Immature natural killer cell (primary cell): ENCODE data around the gene FARP1. TPM values are rescaled to one million over a fixed set of nuclear protein-coding genes. Genes with fewer than 3 reads are reported as not detected.

Experiments used
- DNase-seq, 3 donors: peaks; one replicate each; pipeline ENCODE4 v3.0.0; 2022; ENCODE audit warnings: mixed read lengths in 1 of 3
- H3K27ac Mint-ChIP-seq, 6 donors: one replicate each; pipeline ENCODE4 v1.8.0; 2020; ENCODE audit warnings: mixed read lengths in 6 of 6, mild to moderate bottlenecking in 5 of 6, inconsistent platforms in 4 of 6, moderate library complexity in 3 of 6
- H3K27me3 Mint-ChIP-seq, 3 donors: one replicate each; pipeline ENCODE4 v1.8.0; 2020 to 2021; ENCODE audit warnings: low read depth in 3 of 3, mild to moderate bottlenecking in 3 of 3, mixed read lengths in 3 of 3, moderate library complexity in 3 of 3, inconsistent platforms in 1 of 3
- H3K36me3 Mint-ChIP-seq, 3 donors: one replicate each; pipeline ENCODE4 v1.8.0; 2020; ENCODE audit warnings: mixed read lengths in 3 of 3, inconsistent platforms in 2 of 3, mild to moderate bottlenecking in 2 of 3
- H3K4me1 Mint-ChIP-seq, 2 donors: one replicate each; pipeline ENCODE4 v1.8.0; 2020; ENCODE audit warnings: inconsistent platforms in 2 of 2, mild to moderate bottlenecking in 2 of 2, mixed read lengths in 2 of 2, moderate library complexity in 1 of 2
- H3K4me3 Mint-ChIP-seq, 5 donors: one replicate each; pipeline ENCODE4 v1.8.0; 2020; ENCODE audit warnings: mild to moderate bottlenecking in 5 of 5, mixed read lengths in 5 of 5, inconsistent platforms in 3 of 5, moderate library complexity in 3 of 5
- H3K9me3 Mint-ChIP-seq, 6 donors: one replicate each; pipeline ENCODE4 v1.8.0; 2020; ENCODE audit warnings: mild to moderate bottlenecking in 6 of 6, mixed read lengths in 6 of 6, inconsistent platforms in 4 of 6, moderate library complexity in 3 of 6
- polyA plus RNA-seq, 3 donors: library from polyadenylated mRNA; unstranded; fragments of 300-500 nt; fragmentation: Illumina TruSeq; gene quantifications; one replicate each; pipeline ENCODE4 v1.2.3, GENCODE V29; 2021

FARP1 gene
- polyA plus RNA-seq, 3 donors from 2014 or later = 0.09 to 0.72 (median 0.22) TPM

GRCh38 chr13:98473135-98473787 is 330.4 kb downstream of the FARP1 start:
- Mint-ChIP-seq H3K9me3 (no peaks in the 10 kb centered on the region), H3K36me3 (peaks cover 8 to 28% (median 20%) of the 10 kb centered on the region in 3 donors), H3K27me3 (peaks cover 0 to 10% (median 5%) of the 10 kb centered on the region in 3 donors), H3K27ac (peak overlapping the region in 5 of 6 donors; percentile 17 to 87 (median 66)), H3K4me3 (no peak overlapping the region), H3K4me1 (peaks cover 46 to 60% of the 10 kb centered on the region in 2 donors)
- DNase-seq = no peak

GRCh38 chr13:98473788-98474144 is 330.9 kb downstream of the FARP1 start:
- H3K4me3 Mint-ChIP-seq = no peak overlapping the region
- H3K36me3 Mint-ChIP-seq = peaks cover 8 to 28% (median 20%) of the 10 kb centered on the region in 3 donors
- DNase-seq = no peak
- H3K27me3 Mint-ChIP-seq = peaks cover under 1 to 10% (median 6%) of the 10 kb centered on the region in 3 donors
- H3K4me1 Mint-ChIP-seq = peaks cover 51 to 60% of the 10 kb centered on the region in 2 donors
- peak overlapping the region in 3 of 6 donors; percentile 29 to 65 (median 55) for H3K27ac Mint-ChIP-seq
- H3K9me3 Mint-ChIP-seq = no peaks in the 10 kb centered on the region

- Mint-ChIP-seq H3K4me1 (peaks cover 55 to 64% of the 10 kb centered on the region in 2 donors), H3K27me3 (peaks cover 1 to 10% (median 8%) of the 10 kb centered on the region in 3 donors), H3K4me3 (no peak overlapping the region), H3K27ac (no peak overlapping the region), H3K9me3 (no peaks in the 10 kb centered on the region), H3K36me3 (peaks cover 8 to 28% (median 20%) of the 10 kb centered on the region in 3 donors)
- no peak for DNase-seq
These were observed 331.4 kb downstream of the FARP1 start for GRCh38 chr13:98474292-98474691.

GRCh38 chr13:98474761-98475160 is 331.9 kb downstream of the FARP1 start:
- Mint-ChIP-seq H3K9me3 (no peaks in the 10 kb centered on the region), H3K36me3 (peaks cover 8 to 28% (median 20%) of the 10 kb centered on the region in 3 donors), H3K27me3 (peaks cover 1 to 10% (median 8%) of the 10 kb centered on the region in 3 donors), H3K4me1 (peaks cover 58 to 67% of the 10 kb centered on the region in 2 donors), H3K27ac (peak overlapping the region in 2 of 6 donors; percentile 50 to 51), H3K4me3 (no peak overlapping the region)
- DNase-seq = no peak

GRCh38 chr13:98475522-98475921 is 332.6 kb downstream of the FARP1 start:
- peaks cover 1 to 10% (median 8%) of the 10 kb centered on the region in 3 donors for H3K27me3 Mint-ChIP-seq
- H3K9me3 Mint-ChIP-seq = no peaks in the 10 kb centered on the region
- H3K4me1 Mint-ChIP-seq = peaks cover 58 to 67% of the 10 kb centered on the region in 2 donors
- peak overlapping the region in 3 of 6 donors; percentile 2 to 51 (median 49) for H3K27ac Mint-ChIP-seq
- peaks cover 8 to 28% (median 20%) of the 10 kb centered on the region in 3 donors for H3K36me3 Mint-ChIP-seq
- no peak for DNase-seq
- H3K4me3 Mint-ChIP-seq = peak overlapping the region in 1 of 5 donors; percentile 29

- DNase-seq = no peak
These were observed 333.2 kb downstream of the FARP1 start for GRCh38 chr13:98476106-98476505.

GRCh38 chr13:98476538-98476966 is 333.7 kb downstream of the FARP1 start:
- peaks cover 1 to 10% (median 8%) of the 10 kb centered on the region in 3 donors for H3K27me3 Mint-ChIP-seq
- peak; percentile 75 to 81 (median 76) for DNase-seq
- peak overlapping the region; percentile 70 to 82 (median 76) for H3K4me3 Mint-ChIP-seq
- H3K9me3 Mint-ChIP-seq = no peaks in the 10 kb centered on the region
- H3K36me3 Mint-ChIP-seq = peaks cover 12 to 30% (median 22%) of the 10 kb centered on the region in 3 donors
- peaks cover 61 to 72% of the 10 kb centered on the region in 2 donors for H3K4me1 Mint-ChIP-seq
- peak overlapping the region; percentile 70 to 89 (median 84) for H3K27ac Mint-ChIP-seq

More at GRCh38 chr13:98476106-98476505, 333.2 kb downstream of the FARP1 start:
- Mint-ChIP-seq H3K9me3 (no peaks in the 10 kb centered on the region), H3K27me3 (peaks cover 1 to 10% (median 8%) of the 10 kb centered on the region in 3 donors), H3K36me3 (peaks cover 10 to 31% (median 22%) of the 10 kb centered on the region in 3 donors), H3K4me1 (peaks cover 62 to 71% of the 10 kb centered on the region in 2 donors), H3K4me3 (peak overlapping the region; percentile 70 to 82 (median 76)), H3K27ac (peak overlapping the region; percentile 70 to 89 (median 84))

- peaks cover 8 to 20% (median 14%) of the 10 kb centered on the region in 3 donors for H3K36me3 Mint-ChIP-seq
- H3K27me3 Mint-ChIP-seq = peaks cover 3 to 10% (median 7%) of the 10 kb centered on the region in 3 donors
- H3K9me3 Mint-ChIP-seq = no peaks in the 10 kb centered on the region
- H3K4me1 Mint-ChIP-seq = peaks cover 45 to 56% of the 10 kb centered on the region in 2 donors
- DNase-seq = peak; percentile 29 to 35 (median 30)
- peak overlapping the region; percentile 54 to 82 (median 74) for H3K4me3 Mint-ChIP-seq
- peak overlapping the region in 5 of 6 donors; percentile 6 to 85 (median 64) for H3K27ac Mint-ChIP-seq
These were observed 335.6 kb downstream of the FARP1 start for GRCh38 chr13:98478189-98479129.

GRCh38 chr13:98479496-98480003 is 336.7 kb downstream of the FARP1 start:
- no peak for DNase-seq
- peaks cover 51 to 58% of the 10 kb centered on the region in 2 donors for H3K4me1 Mint-ChIP-seq
- H3K27ac Mint-ChIP-seq = no peak overlapping the region
- no peaks in the 10 kb centered on the region for H3K9me3 Mint-ChIP-seq
- peaks cover 3 to 10% (median 8%) of the 10 kb centered on the region in 3 donors for H3K27me3 Mint-ChIP-seq
- H3K4me3 Mint-ChIP-seq = no peak overlapping the region
- H3K36me3 Mint-ChIP-seq = peaks cover 4 to 18% (median 13%) of the 10 kb centered on the region in 3 donors

GRCh38 chr13:98480915-98481877 is 338.3 kb downstream of the FARP1 start:
- DNase-seq = no peak
- Mint-ChIP-seq H3K27ac (peak overlapping the region in 2 of 6 donors; percentile 20 to 57), H3K27me3 (peaks cover 3 to 10% (median 9%) of the 10 kb centered on the region in 3 donors), H3K4me1 (peaks cover 59 to 68% of the 10 kb centered on the region in 2 donors), H3K36me3 (peaks cover 4 to 18% (median 6%) of the 10 kb centered on the region in 3 donors), H3K4me3 (no peak overlapping the region), H3K9me3 (no peaks in the 10 kb centered on the region)

GRCh38 chr13:98482476-98483444 is 339.9 kb downstream of the FARP1 start:
- H3K9me3 Mint-ChIP-seq = no peaks in the 10 kb centered on the region
- peaks cover 4 to 21% (median 6%) of the 10 kb centered on the region in 3 donors for H3K36me3 Mint-ChIP-seq
- DNase-seq = no peak
- H3K4me1 Mint-ChIP-seq = peaks cover 48 to 68% of the 10 kb centered on the region in 2 donors
- H3K4me3 Mint-ChIP-seq = no peak overlapping the region
- no peak overlapping the region for H3K27ac Mint-ChIP-seq
- H3K27me3 Mint-ChIP-seq = peaks cover 3 to 7% (median 5%) of the 10 kb centered on the region in 3 donors
